ENCODE results near the gene CDH12. TPM values are rescaled to one million over a fixed set of nuclear protein-coding genes. Genes with fewer than 3 reads are reported as not detected.

CDH12 gene
- total RNA-seq, 1 experiment from 2014 or later = 0.21 TPM

GRCh38 chr5:21931116-21931515 lies 922.0 kb downstream of the CDH12 start:
- H3K4me3 ChIP-seq (ENCODE audit: insufficient read depth, low read depth, low read length) = no peak overlapping the region

GRCh38 chr5:21919414-21920022 lies 933.6 kb downstream of the CDH12 start:
- no peaks in the 10 kb centered on the region for H3K27me3 ChIP-seq (ENCODE audit: control insufficient read depth, insufficient read depth, low read length)
- no peak overlapping the region for H3K4me3 ChIP-seq (ENCODE audit: insufficient read depth, low read depth, low read length)
- DNase-seq = peak; percentile 14
- H3K36me3 ChIP-seq (replicated peaks; ENCODE audit: control insufficient read depth, insufficient read depth, low read length) = no peaks in the 10 kb centered on the region

More at GRCh38 chr5:21931116-21931515, 922.0 kb downstream of the CDH12 start:
- H3K36me3 ChIP-seq (replicated peaks; ENCODE audit: control insufficient read depth, insufficient read depth, low read length) = no peaks in the 10 kb centered on the region
- H3K27me3 ChIP-seq (ENCODE audit: control insufficient read depth, insufficient read depth, low read length) = no peaks in the 10 kb centered on the region
- DNase-seq = no peak

- no peak for DNase-seq
- Histone ChIP-seq H3K4me3 (ENCODE audit: insufficient read depth, low read depth, low read length) (no peak overlapping the region), H3K36me3 (replicated peaks; ENCODE audit: control insufficient read depth, insufficient read depth, low read length) (no peaks in the 10 kb centered on the region), H3K27me3 (ENCODE audit: control insufficient read depth, insufficient read depth, low read length) (no peaks in the 10 kb centered on the region)
Measured at GRCh38 chr5:21918451-21918850, 934.7 kb downstream of the CDH12 start.

DNA sequence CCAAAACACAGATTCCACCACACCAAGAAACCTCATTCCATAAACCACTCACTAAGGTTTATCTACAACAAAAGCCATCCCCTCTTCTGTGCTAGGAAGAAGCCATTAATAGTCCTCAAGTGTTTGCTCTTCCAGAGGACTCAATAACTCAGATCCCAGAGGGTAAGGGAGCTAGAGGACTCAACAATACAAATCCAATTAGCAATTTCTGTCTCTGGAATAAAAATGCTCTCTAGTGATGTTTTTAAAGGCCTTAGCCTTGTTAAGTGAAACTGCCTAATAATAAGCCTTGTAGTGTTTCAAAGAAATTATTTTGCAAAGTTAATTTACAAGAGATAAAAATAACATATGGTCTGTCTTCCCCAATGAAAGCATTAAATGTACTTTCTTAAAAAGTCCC lies 942.4 kb downstream of the CDH12 start:
- Histone ChIP-seq H3K27me3 (ENCODE audit: control insufficient read depth, insufficient read depth, low read length) (no peaks in the 10 kb centered on the region), H3K4me3 (ENCODE audit: insufficient read depth, low read depth, low read length) (no peak overlapping the region), H3K36me3 (replicated peaks; ENCODE audit: control insufficient read depth, insufficient read depth, low read length) (no peaks in the 10 kb centered on the region)
- DNase-seq = no peak

GRCh38 chr5:21895766-21896350 lies 957.3 kb downstream of the CDH12 start:
- no peak overlapping the region for H3K4me3 ChIP-seq (ENCODE audit: insufficient read depth, low read depth, low read length)
- DNase-seq = no peak

DNA sequence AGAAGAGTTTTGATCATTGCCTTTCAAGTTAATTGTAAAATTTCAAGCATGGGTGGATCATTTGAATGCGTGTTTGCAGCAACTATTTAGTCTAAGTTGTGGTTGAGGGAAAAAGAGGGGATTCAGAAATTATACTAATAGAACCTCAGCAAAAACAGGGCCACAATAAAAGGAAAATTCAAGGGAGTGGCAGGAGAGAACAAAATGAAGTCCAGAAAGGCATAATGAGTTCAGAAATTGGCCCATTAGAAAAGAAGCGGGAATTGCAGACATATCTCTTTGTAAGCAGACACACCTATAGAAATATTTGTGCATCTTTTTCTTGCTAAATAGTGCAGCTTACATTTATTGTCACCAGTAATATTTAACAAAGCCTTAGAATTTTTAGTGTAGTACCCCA lies 960.0 kb downstream of the CDH12 start:
- Histone ChIP-seq H3K4me3 (ENCODE audit: insufficient read depth, low read depth, low read length) (no peak overlapping the region), H3K27me3 (ENCODE audit: control insufficient read depth, insufficient read depth, low read length) (no peaks in the 10 kb centered on the region), H3K36me3 (replicated peaks; ENCODE audit: control insufficient read depth, insufficient read depth, low read length) (no peaks in the 10 kb centered on the region)
- DNase-seq = no peak

More at GRCh38 chr5:21895766-21896350, 957.3 kb downstream of the CDH12 start:
- Histone ChIP-seq H3K36me3 (replicated peaks; ENCODE audit: control insufficient read depth, insufficient read depth, low read length) (no peaks in the 10 kb centered on the region), H3K27me3 (ENCODE audit: control insufficient read depth, insufficient read depth, low read length) (no peaks in the 10 kb centered on the region)

DNA sequence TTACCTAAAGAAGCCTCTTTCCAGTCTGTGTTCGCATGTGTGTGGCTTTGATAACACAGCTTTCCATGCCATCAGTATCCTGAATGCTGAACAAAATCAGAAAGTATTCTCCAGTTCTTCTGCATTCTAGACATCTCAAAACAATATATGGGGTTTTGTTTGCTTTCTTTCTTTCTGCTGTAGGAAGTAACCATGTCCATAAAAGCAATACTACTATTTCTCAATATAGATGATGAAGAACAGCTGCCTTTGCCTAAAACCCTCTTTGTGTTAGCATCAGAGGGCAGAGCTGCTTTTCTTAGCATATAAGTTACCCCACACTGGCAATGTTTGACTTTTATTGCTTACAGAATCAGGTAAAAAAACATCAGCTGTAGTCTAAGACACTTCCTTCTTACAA lies 963.6 kb downstream of the CDH12 start:
- no peak for DNase-seq
- H3K27me3 ChIP-seq (ENCODE audit: control insufficient read depth, insufficient read depth, low read length) = no peaks in the 10 kb centered on the region
- no peak overlapping the region for H3K4me3 ChIP-seq (ENCODE audit: insufficient read depth, low read depth, low read length)
- H3K36me3 ChIP-seq (replicated peaks; ENCODE audit: control insufficient read depth, insufficient read depth, low read length) = no peaks in the 10 kb centered on the region

DNA sequence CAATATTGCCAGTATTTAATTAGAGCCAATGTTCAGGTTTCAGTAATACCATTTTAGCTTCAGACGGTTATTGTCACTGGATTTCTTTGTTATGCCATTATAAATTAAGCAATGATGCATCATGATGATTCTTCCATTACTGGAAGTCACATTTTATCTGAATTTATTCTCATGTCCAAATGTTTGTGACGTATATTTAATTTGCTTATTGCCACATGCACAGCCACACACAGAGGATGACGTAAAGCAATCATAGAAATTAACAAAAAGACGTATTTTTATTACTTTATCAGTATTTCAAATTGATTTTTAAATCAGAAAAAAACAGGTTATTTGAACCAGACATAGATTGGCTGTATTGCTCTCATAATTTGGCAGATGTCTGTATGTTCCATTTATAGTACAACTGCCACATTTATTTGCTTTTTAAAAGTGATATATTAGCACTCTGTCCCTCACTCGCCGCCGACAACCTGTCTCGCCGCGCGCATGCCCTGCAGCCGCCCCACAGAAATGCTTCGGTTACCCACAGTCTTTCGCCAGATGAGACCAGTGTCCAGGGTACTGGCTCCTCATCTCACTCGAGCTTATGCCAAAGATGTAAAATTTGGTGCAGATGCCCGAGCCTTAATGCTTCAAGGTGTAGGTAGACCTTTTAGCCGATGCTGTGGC lies 970.9 kb downstream of the CDH12 start:
- Histone ChIP-seq H3K27me3 (ENCODE audit: control insufficient read depth, insufficient read depth, low read length) (no peaks in the 10 kb centered on the region), H3K4me3 (ENCODE audit: insufficient read depth, low read depth, low read length) (no peak overlapping the region), H3K36me3 (replicated peaks; ENCODE audit: control insufficient read depth, insufficient read depth, low read length) (no peaks in the 10 kb centered on the region)
- no peak for DNase-seq

- no peaks in the 10 kb centered on the region for H3K36me3 ChIP-seq (replicated peaks; ENCODE audit: control insufficient read depth, insufficient read depth, low read length)
- DNase-seq = no peak
- no peak overlapping the region for H3K4me3 ChIP-seq (ENCODE audit: insufficient read depth, low read depth, low read length)
- H3K27me3 ChIP-seq (ENCODE audit: control insufficient read depth, insufficient read depth, low read length) = no peaks in the 10 kb centered on the region
Measured at GRCh38 chr5:21880164-21880563, 973.0 kb downstream of the CDH12 start.

DNA sequence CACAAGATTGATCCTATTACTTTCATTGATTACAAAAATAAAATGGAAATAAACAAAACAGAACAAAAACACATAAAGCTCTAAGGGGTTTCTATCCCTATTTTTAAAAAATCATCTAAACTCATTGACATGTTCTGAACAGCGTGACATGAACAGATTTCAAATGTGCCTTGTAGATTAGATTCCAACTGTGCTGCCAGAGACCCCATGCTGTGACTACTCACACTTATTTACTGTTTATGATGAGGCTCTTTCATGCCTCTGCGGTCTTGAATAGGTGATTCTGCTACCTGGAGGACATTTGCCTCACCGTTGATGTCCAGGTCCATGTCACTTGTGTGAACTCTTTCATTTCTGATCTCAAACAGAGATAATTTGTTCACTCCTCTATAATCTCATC lies 990.2 kb downstream of the CDH12 start:
- Histone ChIP-seq H3K27me3 (ENCODE audit: control insufficient read depth, insufficient read depth, low read length) (no peaks in the 10 kb centered on the region), H3K36me3 (replicated peaks; ENCODE audit: control insufficient read depth, insufficient read depth, low read length) (no peaks in the 10 kb centered on the region), H3K4me3 (ENCODE audit: insufficient read depth, low read depth, low read length) (no peak overlapping the region)
- DNase-seq = no peak

DNA sequence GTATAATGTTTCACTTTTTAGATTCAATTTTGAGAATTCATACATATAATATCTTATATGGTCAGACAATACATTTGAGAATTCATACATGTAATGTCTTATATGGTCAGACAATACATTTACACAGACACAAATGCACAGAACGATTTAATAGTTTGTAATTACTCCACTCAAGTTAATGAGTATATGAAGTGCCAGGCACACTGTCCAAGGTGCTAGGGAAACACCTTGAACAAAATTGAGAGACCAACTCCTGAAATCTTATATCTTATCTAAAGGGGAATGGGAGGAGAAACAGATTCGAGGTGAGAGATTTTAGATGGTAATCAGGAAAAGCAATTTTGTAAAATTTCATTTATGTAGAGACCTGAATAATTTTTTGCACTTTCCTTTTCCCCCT lies 994.7 kb downstream of the CDH12 start:
- Histone ChIP-seq H3K36me3 (replicated peaks; ENCODE audit: control insufficient read depth, insufficient read depth, low read length) (no peaks in the 10 kb centered on the region), H3K4me3 (ENCODE audit: insufficient read depth, low read depth, low read length) (no peak overlapping the region), H3K27me3 (ENCODE audit: control insufficient read depth, insufficient read depth, low read length) (no peaks in the 10 kb centered on the region)
- no peak for DNase-seq

DNA sequence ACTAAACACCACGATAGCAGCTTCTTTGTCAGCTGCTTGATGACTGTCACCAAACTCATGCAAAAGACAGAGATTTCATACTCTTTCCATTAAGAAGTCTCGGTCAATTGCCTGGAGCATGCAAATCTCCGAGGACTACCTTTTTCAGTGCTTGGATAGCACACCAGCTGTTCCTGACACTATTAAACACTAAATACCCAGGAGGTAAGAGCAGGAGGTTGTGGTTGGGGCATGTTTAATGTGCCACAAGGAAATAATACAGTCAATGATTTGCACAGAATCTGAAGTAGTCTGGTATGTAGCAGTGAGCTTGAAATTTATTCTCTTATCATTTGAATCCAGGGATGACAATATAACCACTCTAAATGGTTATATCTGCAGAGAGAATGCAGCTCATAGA lies 996.2 kb downstream of the CDH12 start:
- Histone ChIP-seq H3K4me3 (ENCODE audit: insufficient read depth, low read depth, low read length) (no peak overlapping the region), H3K36me3 (replicated peaks; ENCODE audit: control insufficient read depth, insufficient read depth, low read length) (no peaks in the 10 kb centered on the region), H3K27me3 (ENCODE audit: control insufficient read depth, insufficient read depth, low read length) (no peaks in the 10 kb centered on the region)
- no peak for DNase-seq

GRCh38 chr5:21847300-21847699 lies 1005.8 kb downstream of the CDH12 start:
- no peaks in the 10 kb centered on the region for H3K36me3 ChIP-seq (replicated peaks; ENCODE audit: control insufficient read depth, insufficient read depth, low read length)
- no peak overlapping the region for H3K4me3 ChIP-seq (ENCODE audit: insufficient read depth, low read depth, low read length)
- no peak for DNase-seq
- no peaks in the 10 kb centered on the region for H3K27me3 ChIP-seq (ENCODE audit: control insufficient read depth, insufficient read depth, low read length)

DNA sequence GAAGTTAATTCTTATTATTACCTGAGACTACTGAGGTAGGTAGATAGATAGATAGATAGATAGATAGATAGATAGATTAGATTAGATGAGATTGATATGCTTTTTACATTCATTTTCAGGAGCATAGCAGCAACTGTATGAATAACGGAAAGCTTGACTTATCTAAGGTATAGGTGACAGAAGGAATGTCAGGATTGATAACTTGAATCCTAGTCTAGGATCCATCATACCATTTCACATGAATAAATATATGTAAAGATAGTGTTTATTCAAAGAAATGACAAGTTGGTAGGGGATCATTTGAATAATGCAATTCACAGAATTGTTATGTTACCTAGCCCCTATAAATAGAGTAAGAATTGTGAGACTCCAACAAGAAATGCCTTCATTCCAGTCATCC lies 1008.2 kb downstream of the CDH12 start:
- H3K27me3 ChIP-seq (ENCODE audit: control insufficient read depth, insufficient read depth, low read length) = no peaks in the 10 kb centered on the region
- no peak for DNase-seq
- no peaks in the 10 kb centered on the region for H3K36me3 ChIP-seq (replicated peaks; ENCODE audit: control insufficient read depth, insufficient read depth, low read length)
- no peak overlapping the region for H3K4me3 ChIP-seq (ENCODE audit: insufficient read depth, low read depth, low read length)

DNA sequence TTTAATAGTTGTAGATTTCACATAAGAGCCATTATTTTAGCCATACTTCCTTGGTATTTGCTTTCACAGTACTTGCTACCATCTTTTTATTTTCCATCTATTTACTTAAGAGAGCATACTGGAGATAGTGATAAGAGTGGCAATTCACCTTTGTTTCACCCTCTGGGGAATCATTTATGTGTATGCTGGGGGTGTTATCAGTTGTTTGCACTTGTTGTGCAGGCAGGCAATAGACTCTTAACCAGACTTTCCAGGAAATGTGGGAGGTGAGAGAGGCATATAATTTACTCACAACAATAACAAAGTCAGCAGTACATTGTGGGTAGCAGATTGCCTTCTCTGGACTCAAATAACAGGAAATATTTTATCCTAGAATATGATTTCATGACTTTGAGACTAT lies 1018.3 kb downstream of the CDH12 start:
- Histone ChIP-seq H3K4me3 (ENCODE audit: insufficient read depth, low read depth, low read length) (no peak overlapping the region), H3K27me3 (ENCODE audit: control insufficient read depth, insufficient read depth, low read length) (no peaks in the 10 kb centered on the region), H3K36me3 (replicated peaks; ENCODE audit: control insufficient read depth, insufficient read depth, low read length) (no peaks in the 10 kb centered on the region)
- no peak for DNase-seq

Data from H7 (cell line).